ENCODE measurements around the gene RPL3. TPM values are rescaled to one million over a fixed set of nuclear protein-coding genes. Genes with fewer than 3 reads are reported as not detected.

Gene RPL3
- 1,740 to 2,307 TPM (median 1,763 TPM) in 5 replicates for total RNA-seq (2022; extraction: Qiagen RNA extraction)

GRCh38 chr22:39319284-39320022 lies at the start of gene RPL3:
RPL3 (minus strand) TSS chr22:39319623; CDS start chr22:39319597, 26 bp downstream.

GRCh38 chr22:39349967-39350726 lies 30.7 kb upstream of the RPL3 start, which contains the start of gene SYNGR1:
SYNGR1 (plus strand) TSS chr22:39349991; CDS start chr22:39350011, 20 bp downstream.

Other genes starting within 250 kb of the RPL3 start
- gene APOBEC3G, start 242.3 kb downstream of the RPL3 start, total RNA-seq (2022; extraction: Qiagen RNA extraction) = not detected in 5 replicates
- 0.14 to 0.65 TPM (median 0.63 TPM) in 3 of 5 replicates, not detected in the others for gene APOBEC3H, start 222.4 kb downstream of the RPL3 start, total RNA-seq (2022; extraction: Qiagen RNA extraction)
- 0.84 to 1.6 TPM (median 1.0 TPM) in 5 replicates for gene CBX7, start 166.9 kb downstream of the RPL3 start, total RNA-seq (2022; extraction: Qiagen RNA extraction)
- gene PDGFB, start 74.6 kb downstream of the RPL3 start, total RNA-seq (2022; extraction: Qiagen RNA extraction) = 3.3 to 4.1 TPM (median 3.7 TPM) in 5 replicates
- gene SYNGR1, start 30.4 kb upstream of the RPL3 start, total RNA-seq (2022; extraction: Qiagen RNA extraction) = 11.2 to 14.1 TPM (median 12.3 TPM) in 5 replicates
- 8.1 to 11.4 TPM (median 10.4 TPM) in 5 replicates for gene TAB1, start 80.2 kb upstream of the RPL3 start, total RNA-seq (2022; extraction: Qiagen RNA extraction)
- gene MGAT3, start 137.4 kb upstream of the RPL3 start, total RNA-seq (2022; extraction: Qiagen RNA extraction) = 0.43 to 0.84 TPM (median 0.71 TPM) in 5 replicates
- gene MIEF1, start 182.7 kb upstream of the RPL3 start, total RNA-seq (2022; extraction: Qiagen RNA extraction) = 22.7 to 27.4 TPM (median 24.0 TPM) in 5 replicates
- 314 to 356 TPM (median 330 TPM) in 5 replicates for gene ATF4, start 200.9 kb upstream of the RPL3 start, total RNA-seq (2022; extraction: Qiagen RNA extraction)
- gene RPS19BP1, start 213.1 kb upstream of the RPL3 start, total RNA-seq (2022; extraction: Qiagen RNA extraction) = 73.0 to 116 TPM (median 101 TPM) in 5 replicates